ENCODE data around the gene ERFE. TPM values are rescaled to one million over a fixed set of nuclear protein-coding genes. Genes with fewer than 3 reads are reported as not detected.
A peak's percentile ranks its signal among the peaks of the same experiment; 100 is the strongest.

ERFE gene
- total and polyA plus RNA-seq, 2 of the 4 experiments (the other 2 are of a cell fraction): 1.3 to 3.5 TPM

DNA sequence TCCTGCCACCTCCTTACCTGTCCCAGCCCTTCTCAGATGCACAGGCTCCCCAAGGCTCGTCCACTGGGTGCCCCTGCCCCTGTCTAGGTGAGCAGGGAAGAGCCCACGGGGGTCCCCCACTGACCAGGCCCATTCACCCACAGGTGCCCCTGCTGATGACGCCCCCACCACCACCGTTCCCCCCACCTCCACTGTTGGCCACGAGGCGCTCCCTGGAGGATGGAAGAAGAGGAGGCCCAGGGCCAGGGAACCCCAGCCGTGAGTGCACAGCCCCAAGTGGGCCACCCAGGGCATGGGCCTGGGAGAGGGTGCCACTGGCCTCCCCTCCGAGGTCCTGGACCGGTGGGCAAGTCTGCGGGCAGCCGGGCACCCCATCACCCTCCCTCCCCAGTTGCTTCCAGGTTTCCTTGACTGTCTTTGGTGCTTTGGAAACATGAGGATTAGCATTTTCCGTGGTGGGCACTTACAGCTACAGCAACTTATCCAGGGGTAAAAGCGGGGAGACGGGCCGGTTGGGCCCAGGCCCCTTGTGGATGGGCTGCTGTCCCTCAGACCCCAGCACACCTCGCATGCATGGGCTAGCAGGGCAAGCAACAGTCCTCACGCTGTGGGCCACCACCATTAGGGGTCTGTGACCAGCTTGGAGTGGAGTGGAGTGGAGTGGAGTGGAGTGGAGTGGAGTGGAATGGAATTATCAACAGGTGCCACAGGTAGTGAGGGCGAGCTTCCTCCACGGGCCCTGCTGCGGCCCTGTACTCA lies 33.5 kb upstream of the ERFE start:
- in situ Hi-C loops (cut with MboI; ENCODE audit: low sequenced_read_pairs) (no loop called here), dilution Hi-C loops (cut with HindIII; ENCODE audit: low sequenced_read_pairs, unreplicated experiment) (no loop called here), intact Hi-C loops (cut with micrococcal nuclease) (no loop called here)
- Histone ChIP-seq H4K5ac (ENCODE audit: low read depth, low read length) (no peak overlapping the region), H2BK120ac (ENCODE audit: low read depth, low read length) (no peak overlapping the region), H2BK15ac (ENCODE audit: low read depth, low read length) (no peak overlapping the region), H3K4me1 (ENCODE audit: control insufficient read depth, insufficient read depth, low read length) (peaks cover 10% of the 10 kb centered on the region), H3K4me3 (ENCODE audit: insufficient read depth, low read depth, low read length) (no peak overlapping the region), H4K8ac (ENCODE audit: low read depth in 2 of 2, low read length in 2 of 2) (no peak overlapping the region), H3K27me3 (ENCODE audit: control insufficient read depth, insufficient read depth, low read length) (peaks cover 15% of the 10 kb centered on the region; the same call in 1 of the 2 replicates), H3K56ac (ENCODE audit: extremely low read depth, insufficient read depth, low read length) (no peak overlapping the region), H3K36me3 (ENCODE audit: control insufficient read depth, insufficient read depth, low read length) (no peaks in the 10 kb centered on the region), H3K23ac (ENCODE audit: low read depth, low read length) (no peak overlapping the region), H3K14ac (replicated peaks; ENCODE audit: low read depth, low read length) (no peak overlapping the region), H2BK20ac (ENCODE audit: low read depth, low read length) (no peak overlapping the region), H2BK5ac (ENCODE audit: low read depth, low read length, poor library complexity, severe bottlenecking) (no peak overlapping the region), H3K4me2 (ENCODE audit: low read depth, low read length) (no peak overlapping the region), H3K9ac (ENCODE audit: low read depth, low read length) (no peak overlapping the region), H2AFZ (replicated peaks; ENCODE audit: low read length, poor library complexity) (peak overlapping the region; percentile 32), H3K27ac (ENCODE audit: insufficient read depth, low read length) (no peak overlapping the region), H3K9me3 (ENCODE audit: control insufficient read depth, insufficient read depth, low read length) (no peaks in the 10 kb centered on the region), H2AK5ac (ENCODE audit: low read depth, low read length) (no peak overlapping the region; the same call in 1 of the 2 replicates), H3K79me1 (ENCODE audit: low read depth in 1 of 2, low read length in 2 of 2) (no peaks in the 10 kb centered on the region), H3K9me1 (ENCODE audit: insufficient read depth, low read length) (peaks cover 5% of the 10 kb centered on the region; the same call in 1 of the 2 replicates), H3K4ac (ENCODE audit: low read depth, low read length) (no peak overlapping the region), H4K20me1 (ENCODE audit: insufficient read depth, low read length) (no peaks in the 10 kb centered on the region), H3K18ac (ENCODE audit: low read depth, low read length) (no peak overlapping the region), H4K91ac (ENCODE audit: insufficient read depth, low read depth, low read length) (no peak overlapping the region), H2AK9ac (replicated peaks; ENCODE audit: low read depth, low read length, poor library complexity) (peak overlapping the region; percentile 82)
- DNase-seq: no peak
- TF ChIP-seq CHD1 (IDR thresholded peaks at IDR 0.05; ENCODE audit: low read depth, low read length): no peak
- TF ChIP-seq BHLHE40 (IDR thresholded peaks at IDR 0.05; ENCODE audit: low read depth, low read length): no peak
- TF ChIP-seq MXI1 (IDR thresholded peaks at IDR 0.05; ENCODE audit: borderline replicate concordance, low read depth, low read length): no peak
- TF ChIP-seq, protein P1, sequence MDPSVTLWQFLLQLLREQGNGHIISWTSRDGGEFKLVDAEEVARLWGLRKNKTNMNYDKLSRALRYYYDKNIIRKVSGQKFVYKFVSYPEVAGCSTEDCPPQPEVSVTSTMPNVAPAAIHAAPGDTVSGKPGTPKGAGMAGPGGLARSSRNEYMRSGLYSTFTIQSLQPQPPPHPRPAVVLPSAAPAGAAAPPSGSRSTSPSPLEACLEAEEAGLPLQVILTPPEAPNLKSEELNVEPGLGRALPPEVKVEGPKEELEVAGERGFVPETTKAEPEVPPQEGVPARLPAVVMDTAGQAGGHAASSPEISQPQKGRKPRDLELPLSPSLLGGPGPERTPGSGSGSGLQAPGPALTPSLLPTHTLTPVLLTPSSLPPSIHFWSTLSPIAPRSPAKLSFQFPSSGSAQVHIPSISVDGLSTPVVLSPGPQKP (IDR thresholded peaks at IDR 0.05; ENCODE audit: borderline replicate concordance, low read depth, low read length): no peak
- TF ChIP-seq, protein P2, sequence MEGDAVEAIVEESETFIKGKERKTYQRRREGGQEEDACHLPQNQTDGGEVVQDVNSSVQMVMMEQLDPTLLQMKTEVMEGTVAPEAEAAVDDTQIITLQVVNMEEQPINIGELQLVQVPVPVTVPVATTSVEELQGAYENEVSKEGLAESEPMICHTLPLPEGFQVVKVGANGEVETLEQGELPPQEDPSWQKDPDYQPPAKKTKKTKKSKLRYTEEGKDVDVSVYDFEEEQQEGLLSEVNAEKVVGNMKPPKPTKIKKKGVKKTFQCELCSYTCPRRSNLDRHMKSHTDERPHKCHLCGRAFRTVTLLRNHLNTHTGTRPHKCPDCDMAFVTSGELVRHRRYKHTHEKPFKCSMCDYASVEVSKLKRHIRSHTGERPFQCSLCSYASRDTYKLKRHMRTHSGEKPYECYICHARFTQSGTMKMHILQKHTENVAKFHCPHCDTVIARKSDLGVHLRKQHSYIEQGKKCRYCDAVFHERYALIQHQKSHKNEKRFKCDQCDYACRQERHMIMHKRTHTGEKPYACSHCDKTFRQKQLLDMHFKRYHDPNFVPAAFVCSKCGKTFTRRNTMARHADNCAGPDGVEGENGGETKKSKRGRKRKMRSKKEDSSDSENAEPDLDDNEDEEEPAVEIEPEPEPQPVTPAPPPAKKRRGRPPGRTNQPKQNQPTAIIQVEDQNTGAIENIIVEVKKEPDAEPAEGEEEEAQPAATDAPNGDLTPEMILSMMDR (conservative IDR thresholded peaks at IDR 0.05; ENCODE audit: low read depth, low read length): no peak
- TF ChIP-seq CEBPB (IDR thresholded peaks at IDR 0.05; ENCODE audit: low read depth, low read length): no peak
- CTCF ChIA-PET: no interaction called here
- 80% methylated on average over 7 of the region's 20 CpGs; no CpG with 5 or more reads in 1 of the 2 experiments for WGBS, 2 experiments (ENCODE audit: extremely low coverage in 2 of 2, insufficient read length in 1 of 2)
- ATAC-seq (ENCODE audit: low read depth): no peak
- no TSS peak for BruUV-seq (replicated peaks)
- POLR2A ChIA-PET (ENCODE audit: unreplicated experiment): no interaction called here

All from IMR-90 (cell line).